GM19099 (cell line): ENCODE measurements around the gene NRXN3.

Experiments
- POLR2A ChIP-seq: IDR thresholded peaks from 3 replicates; pipeline ENCODE4 v1.6.1; 2011; ENCODE audit warnings: low read depth; ENCODE audit not compliant: insufficient read length; ENCODE audit errors: extremely low read depth

Gene NRXN3

DNA sequence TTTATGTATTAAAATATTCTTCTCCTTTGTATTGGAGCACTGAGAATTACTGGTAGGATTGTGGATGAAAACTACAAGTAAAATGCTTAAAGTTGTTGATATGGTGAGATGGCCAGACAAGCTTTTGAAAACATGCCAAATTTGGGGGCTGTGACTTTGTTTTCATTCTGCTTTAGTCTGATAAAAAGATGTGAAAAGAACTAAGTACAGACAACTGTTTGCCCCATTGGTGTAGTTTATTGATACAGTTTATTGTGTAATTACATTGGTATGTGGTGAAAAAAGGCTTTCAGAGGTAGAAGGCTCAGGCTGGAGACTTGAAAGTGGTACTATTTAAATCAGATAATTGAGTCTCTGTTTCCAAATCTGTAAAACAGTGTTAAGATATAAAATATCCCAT, 1294.3 kb downstream of the NRXN3 start:
- TF ChIP-seq POLR2A = no peak

DNA sequence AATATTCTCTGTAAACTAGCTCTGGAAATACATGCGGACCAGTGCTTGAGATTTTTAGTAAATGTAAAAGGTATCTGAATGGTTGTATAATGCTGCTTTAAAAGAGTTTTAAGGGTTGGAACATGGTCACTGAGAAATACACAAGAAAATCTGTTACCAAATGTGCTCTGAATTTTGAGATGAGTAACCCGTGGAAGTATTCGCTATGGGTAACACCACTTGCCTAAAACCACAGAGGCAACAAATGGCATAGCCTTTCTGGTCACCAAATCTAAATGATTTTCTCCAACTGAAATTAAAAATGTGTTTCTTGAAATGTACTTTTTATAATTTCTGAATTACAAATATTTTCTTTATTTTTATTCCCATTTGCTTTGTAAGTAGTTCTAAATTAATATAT, 1295.5 kb downstream of the NRXN3 start:
- no peak for TF ChIP-seq POLR2A

DNA sequence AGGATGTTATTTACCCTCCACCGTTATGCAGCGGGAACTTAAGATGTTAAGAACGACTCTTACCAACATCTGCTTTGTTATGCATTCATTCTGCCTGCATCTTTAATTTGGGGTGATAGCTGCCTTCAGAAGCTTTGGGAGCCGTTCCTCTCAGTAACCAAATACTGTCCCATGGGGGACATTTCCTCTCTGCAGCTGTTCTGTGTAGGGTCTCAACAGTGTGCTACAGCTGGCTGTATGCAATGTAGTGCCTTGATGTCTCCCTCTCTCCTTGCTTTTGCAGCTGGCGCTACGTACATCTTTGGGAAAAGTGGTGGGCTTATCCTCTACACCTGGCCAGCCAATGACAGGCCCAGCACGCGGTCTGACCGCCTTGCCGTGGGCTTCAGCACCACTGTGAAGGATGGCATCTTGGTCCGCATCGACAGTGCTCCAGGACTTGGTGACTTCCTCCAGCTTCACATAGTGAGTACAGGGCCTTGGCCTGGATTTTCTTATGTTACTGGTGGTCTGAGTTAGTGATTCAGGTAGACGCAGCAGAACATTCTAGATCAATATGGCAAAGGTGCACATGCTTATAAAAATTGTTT, 1296.9 kb downstream of the NRXN3 start:
- no peak for TF ChIP-seq POLR2A

DNA sequence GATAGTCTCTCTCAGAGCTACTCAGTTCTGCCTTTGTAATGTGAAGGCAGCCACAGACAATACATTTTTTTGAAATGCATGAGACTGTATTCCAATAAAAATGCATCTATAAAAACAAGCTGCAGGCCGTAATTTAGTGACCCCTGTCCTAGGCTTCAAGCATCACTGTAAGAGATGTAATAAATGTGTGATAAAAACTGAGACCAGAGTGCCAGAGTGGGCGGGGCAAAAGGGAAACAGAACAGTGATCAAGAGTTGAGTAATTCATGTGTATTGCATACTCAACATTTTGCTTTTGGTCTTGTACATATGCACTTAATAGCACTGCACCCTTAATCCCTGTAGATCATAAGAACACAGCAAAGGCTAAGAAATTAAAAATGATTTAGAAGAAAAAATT, 1297.7 kb downstream of the NRXN3 start:
- no peak for TF ChIP-seq POLR2A

DNA sequence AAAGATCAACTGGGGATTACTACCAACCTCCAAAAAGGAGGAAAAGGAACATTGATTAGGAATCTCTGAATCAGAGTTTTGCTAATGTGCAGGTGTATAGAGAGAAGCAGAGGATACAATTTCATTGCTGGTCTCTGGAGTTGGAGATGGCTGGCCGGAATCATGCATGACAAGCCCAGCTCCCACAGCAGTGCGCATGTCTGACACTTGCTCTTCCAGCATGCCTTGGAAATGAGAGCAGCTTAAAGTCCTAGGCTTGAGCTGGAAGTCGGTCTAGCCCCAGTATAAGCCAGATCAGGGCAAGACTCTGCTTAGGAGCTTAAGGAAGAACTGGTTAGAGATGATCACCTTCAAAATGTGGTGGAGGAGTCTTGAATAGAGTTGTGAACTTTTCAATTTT, 1298.3 kb downstream of the NRXN3 start:
- TF ChIP-seq POLR2A = no peak

DNA sequence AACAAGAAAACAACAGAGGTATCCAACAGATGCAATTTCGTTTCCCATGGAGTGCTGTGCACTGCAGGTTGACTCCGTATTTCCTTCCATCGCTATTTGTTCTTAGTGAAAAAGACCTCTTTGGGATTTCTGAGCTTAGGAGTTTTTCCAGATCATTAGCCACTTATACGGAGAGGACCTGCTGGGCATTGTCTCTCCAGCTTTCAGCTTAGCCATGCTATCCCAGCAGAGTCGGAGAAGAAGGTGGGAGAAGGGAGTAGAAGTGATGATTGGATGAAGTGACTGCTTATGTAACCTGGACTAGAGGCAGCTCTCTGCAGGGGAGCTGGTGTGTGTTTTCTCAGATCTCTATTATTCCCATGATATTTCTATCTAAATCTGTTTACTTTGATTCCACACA, 1303.5 kb downstream of the NRXN3 start:
- TF ChIP-seq POLR2A = no peak

DNA sequence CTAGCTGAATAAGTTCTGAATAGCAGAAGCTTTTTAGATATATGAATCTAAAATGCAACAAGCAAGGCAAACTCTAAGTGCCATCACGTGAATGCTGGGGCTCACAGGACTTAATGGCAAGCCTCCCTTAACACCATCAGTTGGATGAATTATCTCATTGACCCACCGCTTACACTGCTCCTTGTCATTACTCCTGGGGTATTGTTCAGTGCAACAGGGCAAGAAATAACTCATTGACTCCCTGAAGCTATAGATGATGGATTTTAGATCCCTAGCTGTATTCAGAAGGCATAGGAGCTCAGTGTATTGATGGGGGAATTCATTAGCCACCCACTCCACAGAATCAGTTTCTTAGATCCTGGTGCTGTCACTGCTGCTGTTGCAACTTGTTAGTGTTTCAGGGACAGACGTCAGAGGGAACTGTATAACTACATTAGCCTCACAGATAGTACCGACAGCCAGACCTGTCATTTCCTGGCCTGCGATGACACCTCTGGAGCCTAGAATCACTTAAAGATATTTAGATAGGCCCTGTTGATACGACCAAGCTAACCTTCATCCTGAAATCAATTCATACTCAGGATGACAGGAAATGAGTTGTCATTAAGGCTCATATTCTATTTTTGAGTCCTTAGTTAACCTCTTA, 1305.8 kb downstream of the NRXN3 start:
- no peak for TF ChIP-seq POLR2A

DNA sequence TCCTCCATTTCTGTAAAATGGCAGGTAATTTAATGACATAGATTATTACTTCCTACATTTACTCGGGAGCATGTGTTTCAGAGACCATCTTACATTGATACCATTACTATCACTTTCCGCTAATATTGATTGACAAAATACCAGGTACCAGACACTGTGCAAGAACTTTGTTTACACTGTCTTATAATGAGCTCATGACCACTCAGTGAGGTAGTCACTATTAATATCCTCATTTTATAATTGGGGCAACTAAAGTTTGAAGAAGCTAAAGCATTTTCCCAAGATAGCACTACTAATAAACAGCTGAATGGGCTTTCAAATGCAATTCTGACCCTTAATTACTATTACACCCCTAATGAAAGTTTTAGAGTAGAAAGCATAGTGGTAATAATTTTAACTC, 1306.4 kb downstream of the NRXN3 start:
- no peak for TF ChIP-seq POLR2A

DNA sequence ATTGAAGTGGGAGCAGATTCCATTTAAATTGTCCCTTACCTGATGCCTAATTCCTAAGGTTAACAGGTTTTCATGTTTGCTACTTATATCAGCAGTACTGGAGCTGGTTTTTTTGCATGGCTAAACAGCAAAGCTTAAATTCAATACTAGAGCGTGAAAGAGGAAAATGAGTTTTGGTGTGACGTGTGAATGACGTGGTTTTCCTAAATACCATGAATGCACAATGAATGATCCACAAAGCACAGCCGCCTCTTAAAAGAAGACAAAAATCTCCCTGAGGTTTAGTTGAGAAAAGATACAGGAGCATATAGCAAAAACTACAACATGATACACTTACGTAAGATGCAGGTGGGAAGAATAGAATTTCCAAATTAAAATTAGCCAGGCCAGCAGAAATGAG, 1310.0 kb downstream of the NRXN3 start:
- TF ChIP-seq POLR2A = no peak

DNA sequence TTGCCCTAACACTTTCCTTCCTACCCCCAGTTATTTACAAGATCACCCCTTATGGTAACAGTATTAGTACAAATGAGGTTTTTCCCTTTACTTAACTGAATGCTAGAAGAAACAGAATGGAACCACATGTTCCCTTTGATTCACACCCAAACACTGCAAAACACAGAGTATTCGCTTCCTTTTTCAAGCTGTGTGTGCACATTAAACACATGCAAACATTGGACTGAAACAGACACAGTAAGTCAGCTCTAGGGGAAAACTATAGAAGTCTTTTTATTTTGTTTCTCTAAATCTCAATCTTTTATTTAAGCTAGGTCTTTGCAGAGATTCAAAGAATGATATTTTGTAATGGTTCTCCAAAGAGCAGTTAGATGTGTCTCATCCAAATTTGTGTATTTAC, 1312.7 kb downstream of the NRXN3 start:
- no peak for TF ChIP-seq POLR2A

DNA sequence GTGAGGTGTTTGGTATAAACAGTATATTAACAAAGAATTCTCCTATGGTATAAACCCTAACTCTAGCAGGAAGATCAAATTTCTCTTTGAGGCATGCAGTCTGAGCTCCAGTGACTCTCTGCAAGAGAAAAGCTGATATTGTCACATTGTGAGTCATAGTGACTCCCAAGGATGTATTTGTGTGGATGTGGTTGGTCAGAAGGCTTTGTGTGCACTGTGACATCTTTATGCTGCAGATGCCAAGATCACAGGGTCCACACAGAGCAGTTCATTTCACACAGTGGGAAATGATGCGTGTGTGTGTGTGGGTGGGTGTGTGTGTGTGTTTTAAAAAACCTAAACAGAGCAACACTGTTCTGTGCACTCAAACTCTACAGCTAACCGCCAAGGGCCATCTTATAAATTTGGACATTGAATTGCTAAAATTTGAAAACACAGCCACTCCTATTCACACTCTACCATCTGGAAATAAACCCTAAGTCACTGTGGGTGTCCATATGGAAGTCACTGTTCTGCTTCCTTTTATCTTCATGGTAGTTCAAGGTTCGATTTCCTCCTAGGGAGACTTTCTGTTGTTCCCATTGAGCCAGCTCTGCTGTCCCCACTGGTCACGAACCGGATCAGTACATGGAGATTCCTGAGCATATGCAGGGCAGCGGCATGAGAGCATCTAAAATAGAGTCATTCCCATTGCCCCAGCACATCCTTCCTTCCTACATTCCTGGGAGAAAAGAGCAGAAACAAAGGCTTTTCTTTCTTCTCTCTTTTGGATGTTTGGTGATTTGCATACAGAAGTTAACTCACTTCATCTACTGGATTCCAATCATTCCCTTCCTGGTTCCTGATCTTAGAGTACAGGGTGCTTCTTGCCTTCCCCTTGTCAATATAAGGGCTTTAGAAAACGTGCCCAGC, 1313.6 kb downstream of the NRXN3 start:
- TF ChIP-seq POLR2A = no peak

DNA sequence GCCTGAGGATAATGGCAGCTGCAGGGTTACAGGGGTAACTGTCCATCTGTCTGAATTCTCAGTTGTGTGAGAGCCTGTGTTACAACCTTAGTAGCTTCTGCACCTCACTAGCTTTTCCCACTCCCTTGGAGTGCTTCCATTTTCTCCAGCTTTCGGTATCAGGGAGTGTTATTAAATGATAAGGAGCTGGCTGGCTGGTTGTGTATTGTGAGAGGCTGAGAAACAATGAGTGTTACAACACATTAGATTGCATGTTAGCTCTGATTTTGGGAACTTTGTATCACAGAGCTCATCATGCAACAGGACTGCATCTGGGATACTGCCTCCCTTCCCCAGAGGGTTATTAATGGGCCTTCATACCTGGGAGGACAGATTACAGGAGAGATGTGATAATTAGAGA, 1317.5 kb downstream of the NRXN3 start:
- TF ChIP-seq POLR2A = no peak

DNA sequence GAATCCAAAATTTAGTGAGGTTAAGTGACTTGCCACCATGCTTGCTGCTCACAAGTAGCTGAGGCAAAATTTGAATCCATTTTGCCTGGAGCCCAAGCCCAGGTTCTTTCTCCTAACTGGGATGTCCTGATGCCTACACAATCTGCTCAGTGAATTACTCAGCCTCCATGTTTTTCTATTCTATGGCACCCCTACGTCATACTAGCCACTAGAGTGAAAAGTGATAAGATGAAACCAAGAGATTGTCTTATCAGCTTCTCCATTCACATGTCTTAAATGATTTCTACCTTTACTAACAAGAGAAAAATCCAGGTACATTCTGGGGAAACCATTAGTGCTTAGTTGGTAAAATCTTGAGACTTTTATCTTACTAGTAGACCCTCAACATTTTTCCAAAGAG, 1321.0 kb downstream of the NRXN3 start:
- no peak for TF ChIP-seq POLR2A

DNA sequence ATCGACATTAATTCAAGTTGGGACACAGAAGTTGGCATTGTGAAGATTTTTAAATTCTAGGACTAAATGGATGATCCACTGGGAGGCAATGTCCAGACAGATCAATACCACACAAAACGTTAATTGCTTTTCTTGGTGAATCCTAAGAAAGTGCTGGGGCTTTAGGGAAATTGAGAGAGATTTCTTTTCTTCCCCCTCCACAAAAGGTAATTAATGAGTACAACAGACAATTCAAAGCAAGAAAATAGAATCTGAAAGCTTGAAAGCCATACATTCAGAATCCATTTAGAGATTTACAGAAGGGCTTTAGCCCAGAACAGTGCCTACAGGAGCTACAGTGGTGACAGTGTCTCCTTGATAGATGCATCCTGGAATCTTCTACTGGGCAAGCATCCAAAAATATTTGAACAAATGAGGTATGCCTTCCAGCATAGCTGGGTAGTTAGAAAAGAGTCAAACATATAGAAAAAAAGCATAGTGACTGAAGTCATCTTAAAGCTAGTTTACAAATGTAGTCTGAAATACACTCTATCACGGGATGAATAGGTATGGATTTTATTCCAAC, 1323.0 kb downstream of the NRXN3 start:
- no peak for TF ChIP-seq POLR2A

DNA sequence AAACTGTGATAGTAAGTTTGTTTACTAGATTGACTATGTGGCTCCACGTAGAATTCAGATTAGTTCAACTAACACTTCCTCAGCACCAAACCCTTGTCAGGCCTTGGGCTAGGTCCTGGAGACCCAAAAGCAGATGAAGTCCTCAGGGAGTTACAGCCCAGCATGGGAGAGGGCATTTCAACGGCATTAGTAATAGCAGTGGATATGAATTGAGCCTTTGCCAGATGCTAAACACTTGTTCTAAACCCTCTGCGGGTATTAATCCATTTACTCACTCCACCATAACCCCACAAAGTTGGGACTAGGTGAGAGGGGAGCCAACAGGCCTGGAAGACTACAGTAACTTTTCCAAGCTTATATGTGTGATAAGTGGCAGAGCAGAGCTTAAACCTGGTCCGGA, 1326.5 kb downstream of the NRXN3 start:
- TF ChIP-seq POLR2A = no peak

DNA sequence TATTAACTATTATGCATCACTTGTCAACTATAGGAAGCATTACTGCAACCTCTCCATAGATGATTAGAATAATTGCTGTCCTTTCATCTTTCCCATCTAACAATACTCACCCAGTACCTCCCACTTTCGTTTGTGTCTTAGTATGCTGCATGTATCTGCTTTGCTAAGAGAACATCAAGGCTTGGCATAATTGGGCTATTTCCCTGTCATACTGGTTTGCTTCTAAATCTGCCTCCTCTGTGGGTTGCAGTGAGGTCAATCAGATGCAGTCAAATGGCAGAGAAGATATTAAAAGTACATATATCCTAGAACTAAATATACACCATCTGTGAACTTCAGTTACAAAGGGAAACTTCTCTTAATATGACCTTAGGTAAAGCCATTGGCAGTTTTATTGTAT, 1330.3 kb downstream of the NRXN3 start:
- no peak for TF ChIP-seq POLR2A
